A673 (cell line): Measurements from ENCODE around the gene DCTN3.

Experiments
- EZH2 ChIP-seq: fragments of 200-600 bp; sonication (generic); IDR thresholded peaks from 2 replicates; pipeline ENCODE4 v1.6.1; 2017; ENCODE audit warnings: borderline replicate concordance, low read depth, mild to moderate bottlenecking, mixed read lengths, antibody characterized with exemption, low read length; ENCODE audit not compliant: poor library complexity, severe bottlenecking
- TF ChIP-seq, protein P1 (sequence below): fragments of 300-800, 200-600 bp; sonication (generic); conservative IDR thresholded peaks from 2 replicates; pipeline ENCODE4 v1.5.1; 2017; ENCODE audit warnings: low read depth, mild to moderate bottlenecking, antibody characterized with exemption, low read length, moderate library complexity, mixed read lengths

DNA sequence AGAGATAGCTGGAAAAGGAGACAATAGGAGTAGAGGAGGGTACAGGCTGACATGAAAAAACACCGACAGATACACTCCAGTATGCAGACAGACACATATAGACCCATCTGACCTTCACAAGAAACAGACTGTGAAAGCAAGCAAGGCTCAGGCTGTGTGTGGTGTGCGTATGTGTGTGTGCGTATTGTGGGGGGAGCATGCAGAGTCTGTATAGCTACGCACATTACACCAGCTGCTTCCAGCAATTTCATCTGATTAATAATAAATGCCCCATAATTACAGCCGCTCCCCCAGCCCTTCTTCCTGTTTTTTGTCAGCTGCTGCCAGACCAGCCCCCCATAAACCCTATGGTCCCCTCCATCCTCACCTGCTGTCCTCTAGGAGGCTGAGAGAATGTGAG lies 37.5 kb downstream of the DCTN3 start:
- TF ChIP-seq, protein P1, sequence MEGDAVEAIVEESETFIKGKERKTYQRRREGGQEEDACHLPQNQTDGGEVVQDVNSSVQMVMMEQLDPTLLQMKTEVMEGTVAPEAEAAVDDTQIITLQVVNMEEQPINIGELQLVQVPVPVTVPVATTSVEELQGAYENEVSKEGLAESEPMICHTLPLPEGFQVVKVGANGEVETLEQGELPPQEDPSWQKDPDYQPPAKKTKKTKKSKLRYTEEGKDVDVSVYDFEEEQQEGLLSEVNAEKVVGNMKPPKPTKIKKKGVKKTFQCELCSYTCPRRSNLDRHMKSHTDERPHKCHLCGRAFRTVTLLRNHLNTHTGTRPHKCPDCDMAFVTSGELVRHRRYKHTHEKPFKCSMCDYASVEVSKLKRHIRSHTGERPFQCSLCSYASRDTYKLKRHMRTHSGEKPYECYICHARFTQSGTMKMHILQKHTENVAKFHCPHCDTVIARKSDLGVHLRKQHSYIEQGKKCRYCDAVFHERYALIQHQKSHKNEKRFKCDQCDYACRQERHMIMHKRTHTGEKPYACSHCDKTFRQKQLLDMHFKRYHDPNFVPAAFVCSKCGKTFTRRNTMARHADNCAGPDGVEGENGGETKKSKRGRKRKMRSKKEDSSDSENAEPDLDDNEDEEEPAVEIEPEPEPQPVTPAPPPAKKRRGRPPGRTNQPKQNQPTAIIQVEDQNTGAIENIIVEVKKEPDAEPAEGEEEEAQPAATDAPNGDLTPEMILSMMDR: no peak
- TF ChIP-seq EZH2: no peak
